ENCODE data around the gene ATF6.

Gene ATF6

GRCh38 chr1:161885759-161886158, 119.6 kb downstream of the ATF6 start:
- no peak for DNase-seq (ENCODE audit: low read depth in 4 of 4, low spot score in 1 of 4)

GRCh38 chr1:161886589-161886988, 120.5 kb downstream of the ATF6 start:
- no peak for DNase-seq (ENCODE audit: low read depth in 4 of 4, low spot score in 1 of 4)

GRCh38 chr1:161887730-161888287, 121.7 kb downstream of the ATF6 start:
- DNase-seq (ENCODE audit: low read depth in 4 of 4, low spot score in 1 of 4) = no peak

- DNase-seq (ENCODE audit: low read depth in 4 of 4, low spot score in 1 of 4) = no peak
Observed at GRCh38 chr1:161890574-161890973, 124.5 kb downstream of the ATF6 start.

- DNase-seq (ENCODE audit: low read depth in 4 of 4, low spot score in 1 of 4) = no peak
Observed at GRCh38 chr1:161899091-161899490, 133.0 kb downstream of the ATF6 start.

GRCh38 chr1:161900160-161900559, 134.0 kb downstream of the ATF6 start:
- DNase-seq (ENCODE audit: low read depth in 4 of 4, low spot score in 1 of 4) = no peak

GRCh38 chr1:161902182-161902581, 136.1 kb downstream of the ATF6 start:
- no peak for DNase-seq (ENCODE audit: low read depth in 4 of 4, low spot score in 1 of 4)

- DNase-seq (ENCODE audit: low read depth in 4 of 4, low spot score in 1 of 4) = no peak
Observed at GRCh38 chr1:161905269-161905884, 139.3 kb downstream of the ATF6 start.

GRCh38 chr1:161907265-161907664, 141.1 kb downstream of the ATF6 start:
- DNase-seq (ENCODE audit: low read depth in 4 of 4, low spot score in 1 of 4) = no peak

- DNase-seq (ENCODE audit: low read depth in 4 of 4, low spot score in 1 of 4) = no peak
Observed at GRCh38 chr1:161908264-161908663, 142.1 kb downstream of the ATF6 start.

- no peak for DNase-seq (ENCODE audit: low read depth in 4 of 4, low spot score in 1 of 4)
Observed at GRCh38 chr1:161910604-161911003, 144.5 kb downstream of the ATF6 start.

- DNase-seq (ENCODE audit: low read depth in 4 of 4, low spot score in 1 of 4) = no peak
Observed at GRCh38 chr1:161913482-161914140, 147.5 kb downstream of the ATF6 start.

- DNase-seq (ENCODE audit: low read depth in 4 of 4, low spot score in 1 of 4) = no peak
Observed at GRCh38 chr1:161914595-161914994, 148.5 kb downstream of the ATF6 start.

- peak; percentile 7 to 41 (median 16) for DNase-seq (ENCODE audit: low read depth in 4 of 4, low spot score in 1 of 4)
Observed at GRCh38 chr1:161915051-161915503, 149.0 kb downstream of the ATF6 start.

- no peak for DNase-seq (ENCODE audit: low read depth in 4 of 4, low spot score in 1 of 4)
Observed at GRCh38 chr1:161915978-161916377, 149.9 kb downstream of the ATF6 start.

- no peak for DNase-seq (ENCODE audit: low read depth in 4 of 4, low spot score in 1 of 4)
Observed at GRCh38 chr1:161919229-161919628, 153.1 kb downstream of the ATF6 start.

- no peak for DNase-seq (ENCODE audit: low read depth in 4 of 4, low spot score in 1 of 4)
Observed at GRCh38 chr1:161921491-161921890, 155.4 kb downstream of the ATF6 start.

- no peak for DNase-seq (ENCODE audit: low read depth in 4 of 4, low spot score in 1 of 4)
Observed at GRCh38 chr1:161921990-161922389, 155.9 kb downstream of the ATF6 start.

GRCh38 chr1:161928056-161928455, 161.9 kb downstream of the ATF6 start:
- DNase-seq (ENCODE audit: low read depth in 4 of 4, low spot score in 1 of 4) = no peak

GRCh38 chr1:161929137-161929536, 163.0 kb downstream of the ATF6 start:
- no peak for DNase-seq (ENCODE audit: low read depth in 4 of 4, low spot score in 1 of 4)

- DNase-seq (ENCODE audit: low read depth in 4 of 4, low spot score in 1 of 4) = no peak
Observed at GRCh38 chr1:161930064-161930463, 163.9 kb downstream of the ATF6 start.

GRCh38 chr1:161932668-161933067, 166.5 kb downstream of the ATF6 start:
- DNase-seq (ENCODE audit: low read depth in 4 of 4, low spot score in 1 of 4) = no peak
